Glutamatergic neuron (in vitro differentiated cells): Measurements from ENCODE around the gene ELOF1. TPM values are rescaled to one million over a fixed set of nuclear protein-coding genes. Genes with fewer than 3 reads are reported as not detected.
"Not testable (repeated sequence)": the region's sequence is repeated elsewhere in the genome, so short reads cannot be mapped to it uniquely, and the experiment has no call there.

Experiments
- DNase-seq: peaks from one replicate; pipeline ENCODE4 v3.0.0; 2022
- H3K27ac Mint-ChIP-seq: one replicate; pipeline ENCODE4 v1.8.0; 2020; ENCODE audit warnings: mild to moderate bottlenecking, mixed read lengths, inconsistent platforms; ENCODE audit not compliant: unreplicated experiment
- H3K27me3 Mint-ChIP-seq: one replicate; pipeline ENCODE4 v1.8.0; 2020; ENCODE audit warnings: mild to moderate bottlenecking, moderate library complexity, mixed read lengths, inconsistent platforms; ENCODE audit not compliant: unreplicated experiment
- H3K36me3 Mint-ChIP-seq: one replicate; pipeline ENCODE4 v1.8.0; 2020; ENCODE audit warnings: mild to moderate bottlenecking, mixed read lengths, inconsistent platforms; ENCODE audit not compliant: unreplicated experiment
- H3K4me1 Mint-ChIP-seq: one replicate; pipeline ENCODE4 v1.8.0; 2020; ENCODE audit warnings: mild to moderate bottlenecking, low read depth, mixed read lengths, inconsistent platforms; ENCODE audit not compliant: unreplicated experiment
- H3K4me3 Mint-ChIP-seq: one replicate; pipeline ENCODE4 v1.8.0; 2020; ENCODE audit warnings: mild to moderate bottlenecking, mixed read lengths, inconsistent platforms; ENCODE audit not compliant: unreplicated experiment
- H3K9me3 Mint-ChIP-seq: one replicate; pipeline ENCODE4 v1.8.0; 2020; ENCODE audit warnings: mild to moderate bottlenecking, moderate library complexity, mixed read lengths, inconsistent platforms; ENCODE audit not compliant: unreplicated experiment
- total RNA-seq: library from RNA; stranded (reverse); fragmentation: NEBNext Ultra II Directional; extraction: Animal tissue kit (Norgen Biotek cat#: 25700); gene quantifications from one replicate; pipeline ENCODE4 v1.2.1, GENCODE V29; 2021; ENCODE audit not compliant: unreplicated experiment
- TF ChIP-seq, protein P1 (sequence below): fragments of 200-600 bp; sonication (generic); IDR thresholded peaks from one replicate; pipeline ENCODE4 v1.5.0; 2021; ENCODE audit not compliant: partially characterized antibody, unreplicated experiment

ELOF1 gene
- total RNA-seq, 1 donor from 2014 or later, result 50.7 TPM

DNA sequence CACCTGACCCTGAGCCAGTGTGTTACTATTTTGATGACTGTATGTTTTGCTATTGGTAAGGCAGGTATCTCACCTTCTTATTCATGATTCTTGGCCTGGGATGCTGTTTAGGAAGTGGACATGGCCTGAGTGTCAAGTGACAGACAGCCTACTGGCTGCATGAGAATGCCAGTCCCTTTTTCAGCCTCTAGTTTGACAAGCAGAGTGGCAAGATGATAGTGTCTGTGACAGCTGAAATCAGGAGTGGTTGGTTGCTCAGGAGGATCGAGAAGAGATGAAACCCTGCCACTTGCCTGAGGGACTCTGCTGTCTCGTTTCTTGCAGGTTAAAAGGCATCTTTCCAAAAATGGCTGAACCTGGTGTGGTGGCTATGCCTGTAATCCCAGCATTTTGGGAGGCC, 7.1 kb upstream of the ELOF1 start:
- TF ChIP-seq, protein P1, sequence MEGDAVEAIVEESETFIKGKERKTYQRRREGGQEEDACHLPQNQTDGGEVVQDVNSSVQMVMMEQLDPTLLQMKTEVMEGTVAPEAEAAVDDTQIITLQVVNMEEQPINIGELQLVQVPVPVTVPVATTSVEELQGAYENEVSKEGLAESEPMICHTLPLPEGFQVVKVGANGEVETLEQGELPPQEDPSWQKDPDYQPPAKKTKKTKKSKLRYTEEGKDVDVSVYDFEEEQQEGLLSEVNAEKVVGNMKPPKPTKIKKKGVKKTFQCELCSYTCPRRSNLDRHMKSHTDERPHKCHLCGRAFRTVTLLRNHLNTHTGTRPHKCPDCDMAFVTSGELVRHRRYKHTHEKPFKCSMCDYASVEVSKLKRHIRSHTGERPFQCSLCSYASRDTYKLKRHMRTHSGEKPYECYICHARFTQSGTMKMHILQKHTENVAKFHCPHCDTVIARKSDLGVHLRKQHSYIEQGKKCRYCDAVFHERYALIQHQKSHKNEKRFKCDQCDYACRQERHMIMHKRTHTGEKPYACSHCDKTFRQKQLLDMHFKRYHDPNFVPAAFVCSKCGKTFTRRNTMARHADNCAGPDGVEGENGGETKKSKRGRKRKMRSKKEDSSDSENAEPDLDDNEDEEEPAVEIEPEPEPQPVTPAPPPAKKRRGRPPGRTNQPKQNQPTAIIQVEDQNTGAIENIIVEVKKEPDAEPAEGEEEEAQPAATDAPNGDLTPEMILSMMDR, result no peak
- Mint-ChIP-seq H3K27ac (no peak overlapping the region), H3K9me3 (no peaks in the 10 kb centered on the region), H3K4me1 (no peaks in the 10 kb centered on the region), H3K36me3 (no peaks in the 10 kb centered on the region), H3K27me3 (peaks cover 6% of the 10 kb centered on the region), H3K4me3 (no peak overlapping the region)
- no peak for DNase-seq

DNA sequence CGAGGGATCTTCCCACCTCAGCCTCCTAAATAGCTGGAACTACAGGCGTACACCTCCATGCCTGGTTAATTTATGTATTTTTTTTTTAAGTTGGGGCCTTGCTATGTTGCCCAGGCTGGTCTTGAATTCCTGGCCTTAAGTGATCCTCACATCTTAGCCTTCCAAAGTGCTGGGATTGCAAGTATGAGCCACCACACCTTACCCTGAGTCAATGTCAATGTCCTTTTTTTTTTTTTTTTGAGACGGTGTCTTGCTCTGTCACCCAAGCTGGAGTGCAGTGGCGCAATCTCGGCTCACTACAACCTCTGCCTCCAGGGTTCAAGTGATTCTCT, 6.6 kb upstream of the ELOF1 start:
- not testable (repeated sequence) for DNase-seq, H3K27me3 Mint-ChIP-seq, H3K4me3 Mint-ChIP-seq

DNA sequence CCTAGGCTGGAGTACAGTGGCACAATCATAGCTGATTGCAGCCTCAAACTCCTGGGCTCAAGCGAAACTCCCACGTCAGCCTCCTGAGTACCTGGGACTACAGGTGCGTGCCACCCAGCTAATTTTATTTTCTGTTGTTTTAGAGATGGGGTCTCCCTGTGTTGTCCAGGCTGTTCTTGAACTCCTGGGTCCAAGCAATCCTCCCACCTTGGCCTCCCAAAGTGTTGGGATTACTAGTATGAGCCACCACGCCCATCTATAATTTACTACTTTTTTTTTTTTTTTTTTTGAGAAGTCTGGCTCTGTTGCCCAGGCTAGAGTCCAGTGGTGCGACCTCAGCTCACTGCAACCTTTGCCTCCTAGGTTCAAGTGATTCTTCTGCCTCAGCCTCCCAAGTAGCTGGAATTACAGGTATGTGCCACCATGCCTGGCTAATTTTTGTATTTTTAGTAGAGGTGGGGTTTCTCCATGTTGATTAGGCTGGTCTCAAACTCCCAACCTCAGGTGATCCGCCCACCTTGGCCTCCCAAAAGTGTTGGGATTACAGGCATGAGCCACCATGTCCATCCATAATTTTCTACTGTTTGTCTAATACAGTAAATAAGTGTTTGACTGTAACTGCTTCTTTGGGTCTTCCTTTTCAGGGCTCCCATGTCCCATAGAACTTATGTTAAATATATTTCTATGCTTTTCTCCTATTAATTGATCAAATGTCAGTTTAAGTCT, 5.2 kb upstream of the ELOF1 start:
- not testable (repeated sequence) for H3K4me1 Mint-ChIP-seq, H3K27ac Mint-ChIP-seq

More for the DNA sequence above, 6.6 kb upstream of the ELOF1 start:
- not testable (repeated sequence) for H3K36me3 Mint-ChIP-seq, H3K9me3 Mint-ChIP-seq, H3K27ac Mint-ChIP-seq, H3K4me1 Mint-ChIP-seq

DNA sequence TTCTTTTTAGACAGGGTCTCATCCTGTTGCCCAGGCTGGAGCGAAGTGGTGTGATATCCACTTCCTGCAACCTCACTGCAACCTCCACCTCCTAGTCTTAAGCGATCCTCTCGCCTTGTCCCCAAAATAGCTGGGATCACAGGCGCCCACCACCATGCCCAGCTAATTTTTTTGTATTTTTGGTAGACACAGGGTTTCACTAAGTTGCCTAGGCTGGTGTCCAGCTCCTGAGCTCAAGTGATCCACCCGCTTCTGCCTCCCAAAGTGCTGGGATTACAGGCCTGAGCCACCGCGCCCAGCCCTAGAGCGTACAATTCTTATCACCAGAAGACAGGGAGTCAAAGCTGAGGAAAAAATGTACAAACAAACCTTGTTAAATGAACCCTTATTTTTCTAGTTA, 4.5 kb upstream of the ELOF1 start:
- Mint-ChIP-seq H3K36me3 (no peaks in the 10 kb centered on the region), H3K9me3 (no peaks in the 10 kb centered on the region), H3K27me3 (peaks cover 6% of the 10 kb centered on the region), H3K4me1 (peaks cover 7% of the 10 kb centered on the region), H3K27ac (no peak overlapping the region), H3K4me3 (no peak overlapping the region)
- TF ChIP-seq, protein P1, result no peak
- no peak for DNase-seq

More for the DNA sequence above, 5.2 kb upstream of the ELOF1 start:
- DNase-seq, H3K4me3 Mint-ChIP-seq, H3K27me3 Mint-ChIP-seq, H3K36me3 Mint-ChIP-seq, H3K9me3 Mint-ChIP-seq: not testable (repeated sequence)

DNA sequence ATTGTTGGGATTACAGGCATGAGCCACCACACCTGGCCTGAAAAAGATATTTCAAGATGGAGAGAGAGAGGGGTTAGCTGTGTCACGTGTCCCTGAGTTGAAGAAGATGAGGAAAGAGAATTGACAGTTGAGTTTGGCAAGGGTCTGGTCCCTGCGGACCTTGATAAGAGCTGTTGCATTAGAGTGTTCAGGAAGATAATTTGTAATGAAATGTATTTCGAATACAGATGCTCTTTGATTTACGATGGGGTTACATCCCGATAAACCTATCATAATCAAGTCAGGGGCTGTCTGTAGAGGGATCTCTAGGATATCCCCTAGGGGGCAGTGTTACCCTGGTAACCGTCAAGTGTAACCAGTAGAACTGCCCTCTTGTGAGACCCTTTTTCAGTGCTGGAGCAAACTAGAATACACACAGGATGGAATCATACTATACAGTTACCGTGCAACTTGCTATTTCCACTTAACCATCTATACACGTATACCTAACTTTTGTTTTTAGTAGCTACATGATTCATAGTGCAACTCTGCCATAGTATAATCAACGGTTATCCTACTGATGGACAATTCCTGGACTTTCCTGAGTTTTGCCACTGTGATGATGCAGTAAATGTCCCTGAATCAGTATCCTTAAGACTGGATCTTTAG, 1.5 kb upstream of the ELOF1 start:
- Mint-ChIP-seq H3K4me3 (peak overlapping the region; percentile 80), H3K27me3 (peaks cover 3% of the 10 kb centered on the region), H3K4me1 (peaks cover 11% of the 10 kb centered on the region), H3K36me3 (no peaks in the 10 kb centered on the region), H3K27ac (peak overlapping the region; percentile 56), H3K9me3 (peaks cover 2% of the 10 kb centered on the region)
- TF ChIP-seq, protein P1, result peak; percentile 67
- no peak for DNase-seq
